Measurements from ENCODE around the gene TUNAR. TPM values are rescaled to one million over a fixed set of nuclear protein-coding genes. Genes with fewer than 3 reads are reported as not detected.

TUNAR gene
- total and polyA plus RNA-seq, 9 of the 15 experiments (the other 6 are each of a cell fraction or from before 2014, with no cell fraction given) = not detected

GRCh38 chr14:95829321-95829720, 47.3 kb upstream of the TUNAR start:
- ATAC-seq = no peak
- 0% methylated on average over 3 of the region's 3 CpGs for WGBS (ENCODE audit: insufficient coverage, low coverage, missing lambda C conversion rate)
- H3K9ac ChIP-seq (ENCODE audit: insufficient read depth in 1 of 2, low read depth in 2 of 2, low read length in 2 of 2) = no peak overlapping the region

More at GRCh38 chr14:95829321-95829720, 47.3 kb upstream of the TUNAR start:
- TF ChIP-seq GABPB1 (CRISPR knock-in tag; IDR thresholded peaks at IDR 0.05) (no peak), MBD2 (IDR thresholded peaks at IDR 0.05; ENCODE audit: borderline replicate concordance, low read depth) (no peak), KDM5B (IDR thresholded peaks at IDR 0.05; ENCODE audit: insufficient replicate concordance, low read depth, low read length) (no peak), ADNP (tag; IDR thresholded peaks at IDR 0.05) (no peak), MED1 (CRISPR knock-in tag; IDR thresholded peaks at IDR 0.05; ENCODE audit: borderline replicate concordance) (no peak), E4F1 (CRISPR knock-in tag; IDR thresholded peaks at IDR 0.05; ENCODE audit: borderline replicate concordance) (no peak), RFX5 (IDR thresholded peaks at IDR 0.05; ENCODE audit: low read depth, low read length) (no peak), ZNF253 (CRISPR knock-in tag; conservative IDR thresholded peaks at IDR 0.05) (no peak), FOXK2 (conservative IDR thresholded peaks at IDR 0.05 in 1 of 2, IDR thresholded peaks at IDR 0.05 in 1 of 2; ENCODE audit: low read depth in 2 of 2) (no peak), MEF2A (IDR thresholded peaks at IDR 0.05; ENCODE audit: control insufficient read depth, low read depth, low read length) (no peak), ATF1 (CRISPR knock-in tag; IDR thresholded peaks at IDR 0.05) (no peak), ATF1 (tag; IDR thresholded peaks at IDR 0.05) (no peak)
- TF ChIP-seq, protein P1, sequence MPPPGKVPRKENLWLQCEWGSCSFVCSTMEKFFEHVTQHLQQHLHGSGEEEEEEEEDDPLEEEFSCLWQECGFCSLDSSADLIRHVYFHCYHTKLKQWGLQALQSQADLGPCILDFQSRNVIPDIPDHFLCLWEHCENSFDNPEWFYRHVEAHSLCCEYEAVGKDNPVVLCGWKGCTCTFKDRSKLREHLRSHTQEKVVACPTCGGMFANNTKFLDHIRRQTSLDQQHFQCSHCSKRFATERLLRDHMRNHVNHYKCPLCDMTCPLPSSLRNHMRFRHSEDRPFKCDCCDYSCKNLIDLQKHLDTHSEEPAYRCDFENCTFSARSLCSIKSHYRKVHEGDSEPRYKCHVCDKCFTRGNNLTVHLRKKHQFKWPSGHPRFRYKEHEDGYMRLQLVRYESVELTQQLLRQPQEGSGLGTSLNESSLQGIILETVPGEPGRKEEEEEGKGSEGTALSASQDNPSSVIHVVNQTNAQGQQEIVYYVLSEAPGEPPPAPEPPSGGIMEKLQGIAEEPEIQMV (tag; conservative IDR thresholded peaks at IDR 0.05; ENCODE audit: low read depth) = no peak
- intact Hi-C loops (cut with micrococcal nuclease) (no loop called here), in situ Hi-C loops (cut with MboI) (no loop called here)
- H2AFZ ChIP-seq (ENCODE audit: low read depth, low read length) = no peak overlapping the region
- no peaks in the 10 kb centered on the region for H3K36me3 ChIP-seq (ENCODE audit: control insufficient read depth, insufficient read depth, low read length)
- H3K4me2 ChIP-seq (ENCODE audit: insufficient read depth, low read length) = no peak overlapping the region
- H3K27me3 ChIP-seq (ENCODE audit: control insufficient read depth in 2 of 2, insufficient read depth in 2 of 2, low read length in 2 of 2) = no peaks in the 10 kb centered on the region
- H3K4me3 ChIP-seq = no peak overlapping the region
- ChIA-PET POLR2A (no interaction called here), CTCF (ENCODE audit: low intra/inter-chr PET ratio) (interaction anchor here (0.6 kb wide), 1 partner anchor 339 kb away, joined by 4 read pairs; no protein-coding TSS in a partner anchor)
- H4K20me1 ChIP-seq (replicated peaks; ENCODE audit: control insufficient read depth, insufficient read depth, low read length) = no peaks in the 10 kb centered on the region
- no peaks in the 10 kb centered on the region for H3K4me1 ChIP-seq (replicated peaks in 1 of 2; ENCODE audit: control insufficient read depth in 2 of 2, insufficient read depth in 2 of 2, low read length in 2 of 2)
- FAIRE-seq = no peak
- DNase-seq (ENCODE audit: extremely low read depth in 1 of 4, low spot score in 3 of 4) = no peak
- no peaks in the 10 kb centered on the region for H3K9me3 ChIP-seq (replicated peaks; ENCODE audit: control insufficient read depth, insufficient read depth, low read depth, low read length)
- no TSS peak for BruUV-seq (replicated peaks)
- H3K79me2 ChIP-seq (ENCODE audit: control insufficient read depth, insufficient read depth, low read length) = no peaks in the 10 kb centered on the region
- H3K27ac ChIP-seq (ENCODE audit: extremely low read depth, low read depth, low read length) = no peak overlapping the region
- no peaks in the 10 kb centered on the region for H3K9me1 ChIP-seq (ENCODE audit: control insufficient read depth, insufficient read depth, low read length)
